Stimulated activated naive CD8-positive, alpha-beta T cell treated with anti-CD3 and anti-CD28 coated beads, Interleukin-15, Interleukin-2, amounts not matched to agents 100 U/mL and 50 U/mL, for 24 hours (primary cell): Measurements from ENCODE around the gene TDRD6.
A peak's percentile ranks its signal among the peaks of the same experiment; 100 is the strongest.

Experiments
- ATAC-seq: fragments of 150-1000 bp; cut with Tn5 transposase; one replicate; pipeline ENCODE4 v1.10.0; 2021
- DNase-seq: peaks from one replicate; pipeline ENCODE4 v3.0.0; 2021

The TDRD6 gene

GRCh38 chr6:46688117-46688965 is 656 bp downstream of the TDRD6 start:
- no peak for DNase-seq

GRCh38 chr6:46688966-46689335 is 1.3 kb downstream of the TDRD6 start:
- DNase-seq (no peak), ATAC-seq (no peak)

More at GRCh38 chr6:46688117-46688965, 656 bp downstream of the TDRD6 start:
- ATAC-seq = no peak

DNA sequence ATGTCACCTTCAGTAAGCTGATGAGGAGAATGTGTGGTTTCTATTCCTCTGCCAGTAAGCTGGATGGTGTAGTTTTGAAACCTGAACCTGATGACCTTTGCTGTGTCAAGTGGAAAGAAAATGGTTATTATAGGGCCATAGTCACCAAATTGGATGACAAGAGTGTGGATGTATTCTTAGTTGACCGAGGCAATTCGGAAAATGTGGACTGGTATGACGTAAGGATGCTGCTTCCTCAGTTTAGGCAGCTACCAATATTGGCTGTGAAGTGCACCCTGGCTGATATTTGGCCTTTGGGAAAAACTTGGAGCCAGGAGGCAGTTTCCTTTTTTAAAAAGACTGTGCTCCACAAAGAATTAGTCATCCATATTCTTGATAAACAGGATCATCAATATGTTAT is 2.0 kb downstream of the TDRD6 start:
- DNase-seq = no peak

GRCh38 chr6:46690141-46690755 is 2.6 kb downstream of the TDRD6 start:
- ATAC-seq = no peak
- DNase-seq = no peak

More for the DNA sequence above, 2.0 kb downstream of the TDRD6 start:
- no peak for ATAC-seq

- ATAC-seq (no peak), DNase-seq (no peak)
Observed at GRCh38 chr6:46690911-46691451, 3.3 kb downstream of the TDRD6 start.

GRCh38 chr6:46699970-46700369 is 12.3 kb downstream of the TDRD6 start:
- DNase-seq (no peak), ATAC-seq (no peak)

GRCh38 chr6:46704562-46704961 is 16.9 kb downstream of the TDRD6 start:
- ATAC-seq = peak; percentile 46

GRCh38 chr6:46706464-46706863 is 18.8 kb downstream of the TDRD6 start:
- ATAC-seq (no peak), DNase-seq (no peak)

More at GRCh38 chr6:46704562-46704961, 16.9 kb downstream of the TDRD6 start:
- no peak for DNase-seq

GRCh38 chr6:46711491-46711890 is 23.8 kb downstream of the TDRD6 start:
- no peak for DNase-seq
- no peak for ATAC-seq

- ATAC-seq = no peak
- DNase-seq = no peak
Observed at GRCh38 chr6:46715141-46715540, 27.5 kb downstream of the TDRD6 start.

GRCh38 chr6:46719099-46719498 is 31.4 kb downstream of the TDRD6 start:
- peak; percentile 36 for ATAC-seq
- DNase-seq = no peak

GRCh38 chr6:46720401-46720800 is 32.7 kb downstream of the TDRD6 start:
- ATAC-seq (no peak), DNase-seq (no peak)

- DNase-seq (no peak), ATAC-seq (no peak)
Observed at GRCh38 chr6:46729787-46730326, 42.2 kb downstream of the TDRD6 start.

DNA sequence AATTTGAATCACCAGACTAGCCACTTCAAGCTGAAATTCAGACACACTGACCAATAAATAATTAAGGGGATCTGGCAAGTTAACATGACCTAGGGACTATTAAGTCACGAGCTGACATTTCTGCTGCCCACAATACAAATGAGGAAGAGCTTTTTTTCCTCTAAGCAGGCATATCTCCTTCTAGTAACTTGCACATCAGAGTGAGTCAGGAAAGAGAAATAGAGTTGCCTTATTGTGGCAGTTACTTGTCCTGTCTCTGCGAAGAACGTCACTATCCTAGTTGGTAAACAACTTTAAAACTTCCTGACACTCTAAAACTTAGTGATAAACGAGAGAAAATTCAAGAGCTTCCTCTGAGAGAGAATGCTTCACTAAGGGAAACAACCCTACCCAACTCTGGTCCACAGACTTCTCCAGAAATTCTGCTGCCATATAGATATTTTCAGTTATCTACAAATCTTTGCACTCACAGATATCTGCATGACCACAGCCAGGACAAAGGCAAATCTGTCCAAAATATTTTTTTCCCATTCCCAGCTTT is 43.3 kb downstream of the TDRD6 start:
- ATAC-seq (no peak), DNase-seq (no peak)

GRCh38 chr6:46733341-46733801 is 45.7 kb downstream of the TDRD6 start:
- ATAC-seq = no peak
- no peak for DNase-seq

DNA sequence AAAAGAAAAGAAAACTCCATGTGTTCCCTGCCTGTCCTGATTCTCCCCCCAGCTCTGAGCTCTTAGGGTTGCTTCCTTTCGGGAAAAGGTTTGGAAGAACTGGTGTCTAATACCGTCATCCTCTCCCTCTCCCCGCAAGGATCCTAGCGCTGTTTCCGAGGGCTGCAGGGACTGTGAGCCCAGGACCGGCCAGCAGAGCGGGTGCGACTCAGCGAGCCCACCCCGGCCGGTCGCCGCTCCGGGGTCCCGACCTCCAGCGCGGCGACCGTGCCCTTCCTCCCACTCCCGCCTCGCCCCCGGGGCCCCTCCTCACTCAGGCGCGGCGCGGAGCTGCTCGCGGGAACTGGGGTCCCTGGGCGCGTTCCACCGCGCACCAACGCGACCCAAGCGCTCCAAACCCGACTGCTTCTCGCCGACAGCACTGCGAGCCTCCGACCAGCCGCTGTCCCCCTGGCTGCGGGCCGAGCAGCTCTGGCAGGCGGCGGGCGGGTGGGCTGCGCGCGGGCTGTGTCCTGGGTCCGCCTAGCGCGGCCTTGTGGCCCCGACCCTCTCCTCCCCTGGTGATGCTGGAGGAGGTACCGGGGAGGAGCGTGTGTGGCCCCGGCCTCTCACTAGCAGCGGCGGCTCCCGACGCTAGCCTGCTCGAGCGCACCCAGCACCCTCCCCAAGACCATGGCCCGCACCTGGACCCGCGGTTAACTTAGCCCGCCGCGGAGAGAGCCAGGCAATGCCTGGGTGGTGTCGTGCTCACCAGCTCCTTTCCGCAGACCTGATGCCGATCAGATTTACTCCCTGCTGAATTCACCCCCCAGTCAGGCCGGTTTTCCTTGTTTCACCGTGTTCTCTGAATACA is 47.4 kb downstream of the TDRD6 start, which contains the start of gene PLA2G7:
PLA2G7 (minus strand) TSS at position 509 of the 853 bp plus-strand sequence. CDS start 12,484 bp downstream, outside the sequence.
- ATAC-seq = peak; percentile 32

DNA sequence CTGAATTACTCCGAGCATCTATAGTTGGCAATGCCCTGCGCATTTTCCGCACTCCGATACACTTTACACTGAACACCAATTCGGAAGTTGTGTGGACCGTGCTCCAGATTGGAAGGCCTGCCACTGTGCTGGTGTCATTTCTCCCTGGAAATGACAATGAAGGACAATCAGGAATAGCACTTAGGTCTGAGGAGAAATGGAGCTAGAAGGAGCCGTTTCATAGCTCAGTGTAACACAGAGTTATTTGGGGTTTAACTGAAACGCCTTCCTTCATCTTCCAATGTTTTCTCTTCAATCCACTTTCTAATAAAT is 48.0 kb downstream of the TDRD6 start:
- ATAC-seq = no peak
- no peak for DNase-seq

More for the DNA sequence above, 47.4 kb downstream of the TDRD6 start, which contains the start of gene PLA2G7:
- no peak for DNase-seq

GRCh38 chr6:46736906-46737305 is 49.2 kb downstream of the TDRD6 start:
- DNase-seq (no peak), ATAC-seq (no peak)

GRCh38 chr6:46741482-46741881 is 53.8 kb downstream of the TDRD6 start:
- ATAC-seq = no peak
- DNase-seq = no peak

GRCh38 chr6:46741910-46742309 is 54.2 kb downstream of the TDRD6 start:
- DNase-seq (no peak), ATAC-seq (no peak)

DNA sequence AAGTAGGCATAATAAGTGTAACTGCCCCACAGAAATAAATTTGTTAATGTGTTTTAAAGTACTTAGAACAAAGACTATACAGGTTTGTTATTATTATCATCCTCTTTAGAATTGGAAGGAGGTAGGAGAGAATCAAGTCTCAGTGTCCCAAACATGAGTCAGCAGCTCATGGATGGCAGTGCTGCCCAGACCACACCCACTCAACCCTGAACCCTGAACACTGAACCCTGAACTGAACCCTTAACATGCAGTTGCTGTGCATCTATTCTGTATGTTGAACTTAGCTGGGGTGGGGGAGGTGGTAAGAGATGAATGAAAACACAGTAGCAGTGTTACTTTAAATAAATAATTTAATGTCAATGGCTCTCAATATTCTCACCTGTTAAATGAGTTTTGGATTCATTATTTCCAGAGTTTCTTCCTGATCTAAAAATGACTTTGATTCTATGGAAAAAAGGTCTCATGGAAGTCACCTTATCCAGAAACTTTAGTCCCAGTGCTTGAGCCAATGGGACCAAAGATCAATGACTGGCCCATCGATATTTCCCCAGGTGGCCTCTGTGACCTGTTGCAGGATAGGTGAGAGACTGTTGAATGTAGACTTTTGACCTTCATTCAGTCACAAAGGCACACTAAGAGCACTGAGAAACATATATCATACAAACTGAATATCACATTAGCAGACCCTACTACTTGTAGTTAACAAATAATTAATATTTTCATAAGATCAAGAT is 55.9 kb downstream of the TDRD6 start:
- ATAC-seq (no peak), DNase-seq (no peak)
